ENCODE results near the gene TRAPPC10. TPM values are rescaled to one million over a fixed set of nuclear protein-coding genes. Genes with fewer than 3 reads are reported as not detected.
A peak's percentile ranks its signal among the peaks of the same experiment; 100 is the strongest.
"Not testable (repeated sequence)": the region's sequence is repeated elsewhere in the genome, so short reads cannot be mapped to it uniquely, and the experiment has no call there.

Gene TRAPPC10
- total RNA-seq, 5 donors from 2014 or later (not counting 1 experiment from before 2014, with no cell fraction given), result 82.5 to 144 (median 92.2) TPM

DNA sequence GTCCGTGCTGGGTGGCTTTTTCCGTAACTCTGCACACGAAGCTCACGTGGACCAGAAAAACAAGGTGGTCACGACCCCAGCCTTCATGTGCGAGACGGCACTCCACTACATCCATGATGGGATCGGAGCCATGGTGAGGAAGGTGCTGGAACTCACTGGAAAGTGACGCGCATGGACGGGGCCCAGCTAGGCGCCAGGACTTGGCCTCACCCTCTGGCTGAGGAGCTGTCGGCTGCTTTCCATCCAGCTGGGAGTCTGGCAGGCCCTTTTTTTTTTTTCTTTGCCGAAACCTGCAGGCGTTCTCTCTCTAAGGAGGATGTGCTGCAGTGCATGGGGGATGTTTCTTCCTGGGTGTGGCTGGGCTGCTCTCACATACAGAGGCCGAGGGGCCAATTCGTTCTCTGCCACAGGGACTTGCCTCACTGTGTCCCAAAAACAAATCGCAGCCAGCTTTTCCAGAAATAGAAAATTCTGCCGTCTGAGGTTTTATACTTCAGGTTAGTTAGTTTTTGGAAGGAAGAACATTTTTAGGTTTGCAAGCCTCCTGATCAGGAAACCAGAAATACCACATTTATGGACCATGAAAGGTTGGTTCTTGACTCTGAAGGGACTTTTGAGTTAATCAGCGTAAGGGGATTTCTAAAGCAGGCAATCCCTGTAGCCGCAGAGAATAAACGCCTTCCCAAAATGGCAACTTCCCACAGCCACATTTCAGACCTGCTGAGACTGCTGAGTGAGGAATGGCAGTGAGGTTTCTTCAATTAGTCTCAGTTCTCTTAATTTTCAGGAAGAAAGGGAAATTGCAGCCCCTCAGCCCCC is 132.9 kb downstream of the TRAPPC10 start:
- no CpG with 5 or more reads among the region's 22 CpGs for WGBS (ENCODE audit: insufficient coverage)
- H3K9me3 Mint-ChIP-seq, DNase-seq: not testable (repeated sequence)

DNA sequence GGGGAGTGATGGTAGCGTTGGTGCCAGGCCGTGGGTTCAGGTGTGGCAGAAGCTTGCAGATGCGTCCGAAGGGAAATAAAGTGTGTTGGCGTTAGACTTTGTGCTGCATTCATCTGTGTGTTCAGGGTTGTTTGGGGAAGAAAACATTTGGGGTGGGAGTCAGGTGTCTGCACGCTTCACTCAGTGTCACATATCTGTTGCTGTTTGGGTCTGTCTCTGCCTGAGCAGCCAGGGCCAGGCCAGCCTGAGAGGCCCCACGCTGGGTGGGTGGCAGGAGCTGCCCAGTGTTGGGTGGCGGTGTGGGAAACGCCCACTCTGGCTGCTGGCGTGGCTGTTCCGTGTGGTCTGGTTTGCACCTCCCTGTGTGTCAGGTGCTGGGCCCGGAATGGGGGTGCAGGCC is 133.5 kb downstream of the TRAPPC10 start:
- H3K4me1 ChIP-seq (ENCODE audit: control insufficient read depth in 1 of 2, extremely low read depth in 1 of 2, insufficient read depth in 2 of 2, low read length in 2 of 2); H3K4me3 ChIP-seq (ENCODE audit: control insufficient read depth in 1 of 2, extremely low read depth in 1 of 2, low read length in 1 of 2); H3K27ac Mint-ChIP-seq; H3K27me3 Mint-ChIP-seq; CTCF ChIA-PET; H3K36me3 ChIP-seq (ENCODE audit: control insufficient read depth in 2 of 2, extremely low read depth in 1 of 2, insufficient read depth in 1 of 2, low read length in 1 of 2); DNase-seq; H3K27me3 ChIP-seq (replicated peaks in 1 of 2; ENCODE audit: control insufficient read depth in 2 of 2, extremely low read depth in 1 of 2, insufficient read depth in 2 of 2, low read length in 1 of 2); POLR2A ChIA-PET; H3K4me3 Mint-ChIP-seq; H3K9me3 Mint-ChIP-seq; H3K27ac ChIP-seq (ENCODE audit: low read length); H3K36me3 Mint-ChIP-seq; H3K4me1 Mint-ChIP-seq; H3K9me3 ChIP-seq: not testable (repeated sequence)
- WGBS (ENCODE audit: insufficient coverage), result no CpG with 5 or more reads among the region's 12 CpGs
- ATAC-seq (replicated peaks in 1 of 4), result peak in 1 of 4 experiments; percentile 35

More for the DNA sequence above, 132.9 kb downstream of the TRAPPC10 start:
- CTCF ChIA-PET; H3K27ac ChIP-seq (ENCODE audit: low read length); H3K36me3 ChIP-seq (ENCODE audit: control insufficient read depth in 2 of 2, extremely low read depth in 1 of 2, insufficient read depth in 1 of 2, low read length in 1 of 2); H3K4me1 Mint-ChIP-seq; H3K36me3 Mint-ChIP-seq; H3K27ac Mint-ChIP-seq; H3K4me3 Mint-ChIP-seq; POLR2A ChIA-PET; H3K4me1 ChIP-seq (ENCODE audit: control insufficient read depth in 1 of 2, extremely low read depth in 1 of 2, insufficient read depth in 2 of 2, low read length in 2 of 2); H3K27me3 Mint-ChIP-seq; H3K9me3 ChIP-seq; H3K4me3 ChIP-seq (ENCODE audit: control insufficient read depth in 1 of 2, extremely low read depth in 1 of 2, low read length in 1 of 2); H3K27me3 ChIP-seq (replicated peaks in 1 of 2; ENCODE audit: control insufficient read depth in 2 of 2, extremely low read depth in 1 of 2, insufficient read depth in 2 of 2, low read length in 1 of 2): not testable (repeated sequence)
- peak; percentile 39 to 59 (median 55) for ATAC-seq (replicated peaks in 1 of 4)

DNA sequence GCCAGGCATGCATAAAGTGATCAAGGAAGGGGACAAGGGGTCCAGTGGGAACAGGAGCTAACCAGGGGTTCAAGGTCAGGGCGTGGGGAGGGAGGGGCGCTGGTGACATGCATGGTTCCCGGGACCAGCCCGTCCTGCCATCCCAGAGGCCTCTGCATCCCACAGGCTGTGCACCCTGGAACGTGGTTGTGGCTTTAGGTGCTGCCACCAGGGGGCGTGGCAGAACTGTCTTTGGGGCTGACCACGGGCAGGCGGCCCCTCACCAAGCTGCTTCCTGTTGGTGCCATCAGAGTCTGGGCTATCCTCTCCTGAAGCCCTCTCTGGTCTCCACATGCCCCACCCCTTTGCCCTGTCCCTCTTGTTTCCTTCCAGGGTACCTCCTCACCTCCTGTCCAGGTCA is 135.0 kb downstream of the TRAPPC10 start:
- H3K9me3 ChIP-seq; H3K4me3 Mint-ChIP-seq; H3K36me3 ChIP-seq (ENCODE audit: control insufficient read depth in 2 of 2, extremely low read depth in 1 of 2, insufficient read depth in 1 of 2, low read length in 1 of 2); H3K27ac ChIP-seq (ENCODE audit: low read length); H3K4me1 Mint-ChIP-seq; H3K36me3 Mint-ChIP-seq; H3K4me1 ChIP-seq (ENCODE audit: control insufficient read depth in 1 of 2, extremely low read depth in 1 of 2, insufficient read depth in 2 of 2, low read length in 2 of 2); CTCF ChIA-PET; H3K27me3 Mint-ChIP-seq; H3K9me3 Mint-ChIP-seq; H3K27ac Mint-ChIP-seq; H3K4me3 ChIP-seq (ENCODE audit: control insufficient read depth in 1 of 2, extremely low read depth in 1 of 2, low read length in 1 of 2); POLR2A ChIA-PET; H3K27me3 ChIP-seq (replicated peaks in 1 of 2; ENCODE audit: control insufficient read depth in 2 of 2, extremely low read depth in 1 of 2, insufficient read depth in 2 of 2, low read length in 1 of 2); DNase-seq: not testable (repeated sequence)
- WGBS (ENCODE audit: insufficient coverage), result no CpG with 5 or more reads among the region's 8 CpGs
- ATAC-seq (replicated peaks in 1 of 4), result peak in 1 of 4 experiments; percentile 9

DNA sequence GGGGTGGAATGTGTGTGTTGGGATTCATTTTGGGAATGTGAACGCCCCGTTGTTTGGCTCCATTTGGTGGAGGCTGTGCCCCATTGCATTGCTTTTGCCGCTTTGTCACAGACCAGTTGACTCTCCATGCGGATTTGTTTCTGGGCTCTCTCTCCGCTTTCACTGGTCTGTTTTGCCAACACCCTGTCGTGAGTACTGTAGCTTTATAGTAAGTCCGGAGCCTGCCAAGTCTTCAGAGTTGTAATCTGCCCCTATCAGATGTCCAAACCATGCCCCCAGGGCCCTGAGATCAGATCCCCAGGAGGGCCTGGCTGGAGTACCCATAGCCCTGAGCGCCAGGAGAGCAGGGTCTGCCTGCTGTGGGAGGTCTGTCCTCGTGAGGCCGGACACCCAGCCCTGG is 138.1 kb downstream of the TRAPPC10 start:
- CTCF ChIA-PET; H3K9me3 Mint-ChIP-seq; DNase-seq; H3K27me3 ChIP-seq (replicated peaks in 1 of 2; ENCODE audit: control insufficient read depth in 2 of 2, extremely low read depth in 1 of 2, insufficient read depth in 2 of 2, low read length in 1 of 2); H3K27ac ChIP-seq (ENCODE audit: low read length); H3K4me1 ChIP-seq (ENCODE audit: control insufficient read depth in 1 of 2, extremely low read depth in 1 of 2, insufficient read depth in 2 of 2, low read length in 2 of 2); H3K27me3 Mint-ChIP-seq; H3K27ac Mint-ChIP-seq; POLR2A ChIA-PET; ATAC-seq (replicated peaks in 1 of 4); H3K4me3 Mint-ChIP-seq; H3K4me1 Mint-ChIP-seq; H3K36me3 Mint-ChIP-seq; H3K9me3 ChIP-seq; H3K36me3 ChIP-seq (ENCODE audit: control insufficient read depth in 2 of 2, extremely low read depth in 1 of 2, insufficient read depth in 1 of 2, low read length in 1 of 2); H3K4me3 ChIP-seq (ENCODE audit: control insufficient read depth in 1 of 2, extremely low read depth in 1 of 2, low read length in 1 of 2): not testable (repeated sequence)
- no CpG with 5 or more reads among the region's 10 CpGs for WGBS (ENCODE audit: insufficient coverage)

DNA sequence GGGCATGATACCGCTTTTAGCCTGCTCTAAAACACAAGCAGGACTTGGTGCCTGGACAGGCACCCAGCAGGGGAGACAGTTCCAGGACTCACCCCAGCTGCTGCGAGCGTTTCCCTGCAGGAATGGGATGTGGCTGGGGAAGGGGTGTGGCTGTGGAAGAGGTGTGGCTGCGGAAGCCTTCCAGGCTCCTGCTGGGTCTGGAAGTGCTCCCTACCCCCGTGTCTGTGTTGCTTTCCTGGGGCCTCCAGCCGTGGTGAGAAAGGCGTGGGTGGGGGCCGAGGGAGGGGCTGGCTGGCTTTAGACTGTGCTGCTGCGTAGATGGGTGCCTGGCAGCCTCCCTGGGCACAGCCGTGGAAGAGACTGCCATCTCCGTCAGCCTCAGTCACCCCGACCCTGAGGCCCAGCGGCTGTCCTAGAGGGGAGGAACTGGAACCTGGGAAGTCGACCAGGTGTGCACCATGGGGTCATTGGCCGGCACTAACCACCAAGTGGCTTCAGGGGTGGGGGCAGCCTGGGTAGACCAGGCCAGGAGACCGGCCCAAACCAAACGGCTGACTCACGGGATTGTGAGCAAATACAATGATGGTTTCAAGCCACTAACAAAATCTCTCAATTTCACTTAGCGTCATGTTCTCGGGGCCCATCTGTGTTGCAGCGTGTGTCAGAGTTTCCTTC is 141.2 kb downstream of the TRAPPC10 start:
- WGBS (ENCODE audit: insufficient coverage), result no CpG with 5 or more reads among the region's 21 CpGs
- H3K9me3 Mint-ChIP-seq; H3K27me3 ChIP-seq (replicated peaks in 1 of 2; ENCODE audit: control insufficient read depth in 2 of 2, extremely low read depth in 1 of 2, insufficient read depth in 2 of 2, low read length in 1 of 2); DNase-seq; H3K27ac Mint-ChIP-seq; H3K36me3 Mint-ChIP-seq; H3K4me1 Mint-ChIP-seq; H3K27ac ChIP-seq (ENCODE audit: low read length); H3K4me1 ChIP-seq (ENCODE audit: control insufficient read depth in 1 of 2, extremely low read depth in 1 of 2, insufficient read depth in 2 of 2, low read length in 2 of 2); H3K27me3 Mint-ChIP-seq; H3K4me3 ChIP-seq (ENCODE audit: control insufficient read depth in 1 of 2, extremely low read depth in 1 of 2, low read length in 1 of 2); H3K9me3 ChIP-seq; H3K4me3 Mint-ChIP-seq; ATAC-seq (replicated peaks in 1 of 4); H3K36me3 ChIP-seq (ENCODE audit: control insufficient read depth in 2 of 2, extremely low read depth in 1 of 2, insufficient read depth in 1 of 2, low read length in 1 of 2); CTCF ChIA-PET; POLR2A ChIA-PET: not testable (repeated sequence)

DNA sequence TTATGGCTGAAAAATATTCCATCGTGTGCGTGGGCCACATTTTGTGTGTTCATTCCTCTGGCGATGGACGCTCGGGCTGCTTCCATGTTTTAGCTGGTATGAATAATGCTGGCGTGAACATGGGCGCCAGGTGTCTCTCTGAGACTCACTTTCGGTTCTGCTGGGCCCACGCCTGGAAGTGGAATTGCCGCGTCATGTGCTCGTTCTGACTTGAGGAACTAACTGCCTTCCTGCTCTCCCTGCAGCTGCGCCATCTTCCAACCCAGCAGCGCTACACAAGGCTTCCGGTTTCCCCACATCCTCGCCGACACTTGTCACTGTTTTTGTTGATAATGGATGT is 141.8 kb downstream of the TRAPPC10 start:
- H3K36me3 ChIP-seq (ENCODE audit: control insufficient read depth in 2 of 2, extremely low read depth in 1 of 2, insufficient read depth in 1 of 2, low read length in 1 of 2); CTCF ChIA-PET; H3K4me3 Mint-ChIP-seq; H3K4me3 ChIP-seq (ENCODE audit: control insufficient read depth in 1 of 2, extremely low read depth in 1 of 2, low read length in 1 of 2); H3K4me1 Mint-ChIP-seq; H3K27me3 ChIP-seq (replicated peaks in 1 of 2; ENCODE audit: control insufficient read depth in 2 of 2, extremely low read depth in 1 of 2, insufficient read depth in 2 of 2, low read length in 1 of 2); H3K27me3 Mint-ChIP-seq; H3K4me1 ChIP-seq (ENCODE audit: control insufficient read depth in 1 of 2, extremely low read depth in 1 of 2, insufficient read depth in 2 of 2, low read length in 2 of 2); H3K27ac ChIP-seq (ENCODE audit: low read length); POLR2A ChIA-PET; H3K36me3 Mint-ChIP-seq; H3K27ac Mint-ChIP-seq; H3K9me3 ChIP-seq; H3K9me3 Mint-ChIP-seq: not testable (repeated sequence)
- ATAC-seq (replicated peaks in 1 of 4) (peak; percentile 16 to 52 (median 24)), DNase-seq (peak in 10 of 35 experiments; percentile 0 to 21 (median 4))
- WGBS (ENCODE audit: insufficient coverage), result no CpG with 5 or more reads among the region's 17 CpGs

Data from T-cell (primary cell).